Adrenal gland (tissue), 5 donors: ENCODE results near the gene EPHB1.

Experiments
- POLR2A ChIP-seq, 2 donors: fragments of 450-650 bp; IDR thresholded peaks; one replicate each; pipeline ENCODE4 v1.6.1; 2017; ENCODE audit warnings: antibody characterized with exemption in 2 of 2, mild to moderate bottlenecking in 2 of 2, moderate library complexity in 1 of 2
- TF ChIP-seq, protein P1 (sequence below), 6 experiments: fragments of 450-650 bp in 4 of 6; fragments of 200-600 bp in 2 of 6; sonication (generic) in 1 of 6; IDR thresholded peaks; 1 replicate in 5 of 6; 2 replicates in 1 of 6; pipeline versions ENCODE4 v1.5.1 to v1.8.0; 2016 to 2021; ENCODE audit warnings: antibody characterized with exemption in 6 of 6, mild to moderate bottlenecking in 2 of 6, moderate library complexity in 1 of 6
- donor health status: DM: no; HTN: no; CAD: no.

DNA sequence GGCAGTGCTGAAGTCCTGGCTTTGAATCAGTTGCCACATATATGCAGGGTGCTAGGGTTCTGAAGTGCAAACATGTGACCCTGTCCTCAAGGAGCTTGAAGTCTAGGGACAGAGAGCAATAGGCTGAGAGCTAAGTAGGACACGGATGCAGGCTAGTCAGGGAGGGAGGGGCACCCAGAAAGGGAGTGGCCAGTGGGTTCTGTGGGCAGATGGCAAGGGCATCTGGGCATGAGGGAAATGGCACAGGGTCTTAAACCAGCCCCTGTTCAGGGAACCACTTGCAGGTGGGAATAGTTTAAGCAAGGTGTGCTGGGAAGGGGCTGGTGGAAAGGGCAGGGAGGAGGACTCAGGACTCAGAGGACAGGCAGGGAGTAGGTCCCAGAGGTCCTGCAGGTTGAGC, 46.4 kb upstream of the EPHB1 start:
- TF ChIP-seq, protein P1, sequence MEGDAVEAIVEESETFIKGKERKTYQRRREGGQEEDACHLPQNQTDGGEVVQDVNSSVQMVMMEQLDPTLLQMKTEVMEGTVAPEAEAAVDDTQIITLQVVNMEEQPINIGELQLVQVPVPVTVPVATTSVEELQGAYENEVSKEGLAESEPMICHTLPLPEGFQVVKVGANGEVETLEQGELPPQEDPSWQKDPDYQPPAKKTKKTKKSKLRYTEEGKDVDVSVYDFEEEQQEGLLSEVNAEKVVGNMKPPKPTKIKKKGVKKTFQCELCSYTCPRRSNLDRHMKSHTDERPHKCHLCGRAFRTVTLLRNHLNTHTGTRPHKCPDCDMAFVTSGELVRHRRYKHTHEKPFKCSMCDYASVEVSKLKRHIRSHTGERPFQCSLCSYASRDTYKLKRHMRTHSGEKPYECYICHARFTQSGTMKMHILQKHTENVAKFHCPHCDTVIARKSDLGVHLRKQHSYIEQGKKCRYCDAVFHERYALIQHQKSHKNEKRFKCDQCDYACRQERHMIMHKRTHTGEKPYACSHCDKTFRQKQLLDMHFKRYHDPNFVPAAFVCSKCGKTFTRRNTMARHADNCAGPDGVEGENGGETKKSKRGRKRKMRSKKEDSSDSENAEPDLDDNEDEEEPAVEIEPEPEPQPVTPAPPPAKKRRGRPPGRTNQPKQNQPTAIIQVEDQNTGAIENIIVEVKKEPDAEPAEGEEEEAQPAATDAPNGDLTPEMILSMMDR (IDR thresholded peaks at IDR 0.05), result no peak
- TF ChIP-seq POLR2A (IDR thresholded peaks at IDR 0.05), result no peak
